ENCODE results near the gene TPK1. TPM values are rescaled to one million over a fixed set of nuclear protein-coding genes. Genes with fewer than 3 reads are reported as not detected.
"Not testable (repeated sequence)": the region's sequence is repeated elsewhere in the genome, so short reads cannot be mapped to it uniquely, and the experiment has no call there.

TPK1 gene
- polyA plus RNA-seq, 12 donors = 3.2 to 12.8 (median 3.8) TPM; not detected in 1

DNA sequence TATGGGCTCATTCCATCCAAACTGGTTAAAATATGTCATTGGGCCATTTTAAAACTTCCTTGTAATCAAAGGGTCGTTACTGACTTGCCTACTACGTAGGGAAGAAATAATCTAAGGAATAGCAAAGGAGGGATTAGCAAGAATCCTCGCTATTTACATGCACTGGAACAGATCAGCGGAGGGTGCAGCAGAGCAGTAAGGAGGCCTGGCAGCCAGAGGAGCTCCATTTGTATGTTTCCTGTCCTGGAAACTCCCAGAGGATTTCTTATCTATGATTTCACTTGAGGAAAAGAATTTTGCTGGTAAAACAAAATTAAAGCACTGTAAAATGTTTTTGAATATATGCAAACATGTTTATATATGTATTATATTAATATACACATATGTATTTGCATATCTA, 107.3 kb downstream of the TPK1 start:
- DNase-seq = no peak

- not testable (repeated sequence) for DNase-seq
These were observed 109.0 kb downstream of the TPK1 start for GRCh38 chr7:144726840-144727239.

GRCh38 chr7:144725070-144725469, 110.8 kb downstream of the TPK1 start:
- no peak for DNase-seq

GRCh38 chr7:144723301-144723700, 112.6 kb downstream of the TPK1 start:
- DNase-seq = no peak

DNA sequence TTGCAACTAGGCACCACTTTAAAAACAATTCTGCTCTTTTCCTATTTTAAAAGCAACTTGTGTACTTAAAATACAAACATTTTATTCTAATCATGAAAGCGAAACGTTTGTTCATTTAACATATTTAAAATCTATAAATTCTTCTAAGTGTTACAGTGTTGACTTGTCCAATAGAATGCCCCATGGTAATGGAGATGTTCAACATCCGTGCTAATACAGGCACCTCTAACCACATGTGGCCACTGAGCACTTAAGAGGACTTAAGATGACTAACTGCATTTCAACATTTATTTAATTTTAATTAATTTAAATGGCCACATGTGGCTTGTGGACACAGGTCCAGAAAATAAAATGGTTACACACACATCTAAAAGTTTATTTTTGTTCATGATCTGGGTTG, 115.1 kb downstream of the TPK1 start:
- DNase-seq = no peak

DNA sequence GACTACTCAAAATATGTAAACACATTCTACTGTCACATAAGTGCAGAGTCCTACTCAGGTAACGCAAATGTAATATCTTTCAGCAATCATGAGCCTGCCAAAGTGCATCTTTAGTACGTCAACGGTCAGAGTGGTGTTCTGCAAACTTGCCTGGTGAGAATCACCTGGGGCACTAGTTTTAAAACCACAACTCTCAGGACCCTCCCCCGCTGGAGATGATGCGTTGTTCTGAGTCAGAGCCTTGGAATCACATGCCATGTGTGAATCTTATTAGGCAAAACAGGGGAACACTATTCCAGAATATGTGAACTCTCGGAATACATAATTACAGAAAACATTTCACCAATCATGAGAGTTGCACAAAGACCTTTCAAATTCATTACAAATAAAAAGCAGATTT, 115.7 kb downstream of the TPK1 start:
- no peak for DNase-seq

- DNase-seq = no peak
These were observed 118.1 kb downstream of the TPK1 start for GRCh38 chr7:144717720-144718119.

DNA sequence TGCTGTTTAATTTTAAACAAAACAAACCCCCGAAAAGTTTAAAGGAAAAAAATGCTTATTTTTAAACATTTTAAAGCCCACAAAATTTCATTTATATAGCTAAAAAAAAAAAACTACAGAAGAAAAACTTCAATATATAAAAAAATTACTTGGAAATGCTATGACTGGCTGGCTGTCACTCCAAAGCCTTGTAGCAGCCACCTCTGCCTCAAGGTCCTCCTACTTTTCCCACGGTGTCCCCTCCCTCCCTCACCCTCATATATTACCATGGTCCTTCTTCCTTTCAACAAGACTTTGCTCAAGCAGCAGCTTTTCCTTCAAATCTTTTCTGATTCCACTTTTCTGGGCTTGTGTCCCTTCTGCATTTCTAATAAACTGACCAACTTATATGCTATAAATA, 122.0 kb downstream of the TPK1 start:
- no peak for DNase-seq

DNA sequence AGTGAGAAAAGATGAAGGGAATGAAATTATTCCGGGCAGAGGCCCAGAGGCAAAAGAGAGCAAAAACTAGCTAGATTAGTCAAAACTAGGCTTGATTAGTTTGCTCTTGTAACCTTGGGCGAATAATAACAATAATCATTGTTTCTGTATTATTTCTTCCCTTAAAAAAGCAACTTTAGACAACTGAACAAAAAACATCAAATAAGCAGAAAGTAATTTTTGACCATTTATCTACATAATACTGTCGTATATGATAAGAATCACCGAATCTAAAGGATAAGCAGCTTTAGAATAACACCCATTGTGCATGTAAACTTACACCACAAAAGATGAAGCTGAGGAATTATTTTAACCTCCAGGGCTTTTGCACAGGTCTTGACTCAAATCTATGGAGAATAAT, 125.1 kb downstream of the TPK1 start:
- DNase-seq = no peak

DNA sequence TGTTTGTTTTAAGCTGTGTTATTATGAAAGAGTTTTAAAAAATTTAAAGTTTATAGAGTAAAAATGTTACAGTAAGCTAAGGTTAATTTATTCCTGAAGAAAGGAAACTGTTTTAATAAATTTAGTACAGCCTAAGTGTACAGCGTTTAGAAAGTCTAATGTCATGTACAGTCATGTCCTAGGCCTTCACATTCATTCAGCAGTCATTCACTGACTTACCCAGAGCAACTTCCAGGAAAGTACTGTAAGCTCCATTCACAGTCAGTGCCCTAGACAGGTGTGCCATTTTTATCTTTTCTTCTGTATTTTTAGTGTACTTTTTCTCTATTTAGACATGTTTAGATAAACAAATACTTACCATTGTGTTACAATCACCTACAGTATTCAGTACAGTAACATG, 126.8 kb downstream of the TPK1 start:
- DNase-seq = no peak

DNA sequence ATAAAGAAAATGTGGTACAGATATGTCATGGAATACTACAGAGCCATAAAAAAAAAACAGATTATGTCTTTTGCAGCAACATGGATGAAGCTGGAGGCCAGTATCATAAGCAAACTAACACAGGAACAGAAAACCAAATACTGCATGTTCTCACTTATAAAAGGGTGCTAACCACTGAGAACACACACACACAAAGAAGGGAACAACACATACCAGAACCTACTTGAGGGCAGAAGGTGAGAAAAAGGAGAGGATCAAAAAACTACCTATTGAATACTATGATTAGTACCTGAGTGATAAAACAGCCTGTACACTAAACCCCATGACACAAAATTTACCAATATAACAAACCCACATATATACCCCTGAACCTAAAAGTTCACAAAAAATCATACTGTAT, 144.6 kb downstream of the TPK1 start:
- DNase-seq = no peak

DNA sequence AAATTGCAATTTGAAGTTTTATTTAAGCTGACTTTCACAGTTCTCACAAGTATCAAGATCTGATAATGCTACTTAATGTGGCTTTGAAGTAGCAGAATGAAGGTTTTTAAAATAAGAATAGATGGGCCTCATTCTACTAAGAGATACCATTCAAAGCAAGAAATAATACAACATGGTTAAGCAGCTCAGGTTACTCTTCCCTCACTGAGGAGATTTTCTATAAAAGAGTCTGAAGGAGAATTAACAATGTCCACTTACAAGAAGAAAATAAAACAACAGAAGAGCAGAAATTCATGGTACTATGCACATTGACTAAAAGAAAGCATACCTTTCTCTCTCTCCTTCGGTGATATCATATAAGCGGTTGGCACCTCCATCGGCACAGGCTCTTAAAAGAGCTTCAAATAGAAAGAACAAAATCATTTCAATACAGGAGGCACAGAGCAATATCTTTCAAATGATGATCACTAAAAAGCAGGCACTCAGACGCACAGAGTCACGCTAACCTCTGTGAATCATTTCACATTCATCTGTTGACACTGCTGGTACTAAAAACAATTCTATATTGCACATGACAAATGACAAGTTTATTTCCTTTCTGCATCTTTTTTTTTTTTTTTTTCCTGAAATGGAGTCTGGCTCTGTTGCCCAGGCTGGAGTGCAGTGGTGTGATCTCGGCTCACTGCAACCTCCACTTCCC, 153.1 kb downstream of the TPK1 start:
- DNase-seq = no peak

GRCh38 chr7:144676492-144676891, 159.4 kb downstream of the TPK1 start:
- no peak for DNase-seq

- no peak for DNase-seq
These were observed 161.3 kb downstream of the TPK1 start for GRCh38 chr7:144674550-144674949.

DNA sequence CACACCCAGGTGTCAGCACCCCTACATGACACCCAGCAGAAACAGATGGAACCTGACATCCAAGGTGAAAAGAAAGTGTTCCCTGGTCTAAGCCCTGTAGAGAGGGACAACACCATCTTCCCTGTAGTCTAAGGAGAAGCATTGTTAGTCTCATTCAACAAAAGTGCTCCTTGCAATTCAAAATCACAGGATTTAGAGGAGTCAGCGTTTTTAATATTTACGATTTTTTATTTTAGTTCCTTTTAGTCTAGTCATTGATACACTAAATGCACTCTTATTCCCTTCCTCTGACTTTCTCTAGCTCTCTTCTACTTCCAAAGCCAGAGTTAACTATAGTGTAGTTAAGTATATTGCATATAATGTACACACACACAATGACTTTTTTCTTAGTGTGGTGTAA, 163.0 kb downstream of the TPK1 start:
- DNase-seq = no peak

GRCh38 chr7:144671429-144671828, 164.4 kb downstream of the TPK1 start:
- no peak for DNase-seq

GRCh38 chr7:144670218-144670617, 165.6 kb downstream of the TPK1 start:
- DNase-seq = peak; percentile 15

- DNase-seq = no peak
These were observed 167.3 kb downstream of the TPK1 start for GRCh38 chr7:144668503-144668902.

DNA sequence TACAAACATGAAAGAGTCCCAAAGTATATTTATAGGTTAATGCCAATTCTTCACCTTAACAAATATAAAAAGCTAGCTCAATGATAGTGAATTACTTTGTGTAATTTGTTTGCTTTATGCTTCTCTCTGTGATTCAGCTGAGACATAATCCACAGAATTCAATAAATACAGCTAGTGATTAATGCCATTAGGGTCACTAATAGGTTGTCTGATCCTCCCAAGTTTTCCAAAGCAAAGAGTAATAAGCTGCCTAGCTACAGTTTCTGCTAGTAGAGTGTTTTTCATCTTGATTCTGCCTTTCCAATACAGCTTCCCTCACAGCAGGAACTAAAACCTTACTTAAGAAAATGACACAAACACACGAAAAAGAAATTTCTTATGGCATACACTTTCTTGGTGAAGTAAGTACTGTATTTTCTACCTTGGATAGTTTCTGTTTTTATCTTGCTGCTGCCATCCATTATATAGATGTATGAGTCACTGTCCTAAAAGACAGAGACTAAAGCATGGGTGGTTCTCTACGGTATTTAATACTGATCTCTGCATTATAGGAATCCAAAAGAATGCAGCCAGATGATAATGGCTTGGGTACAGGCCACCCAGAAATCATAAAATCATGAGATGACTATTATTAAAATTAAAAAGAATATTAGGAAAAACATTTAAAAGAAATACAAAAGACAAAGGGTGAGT, 170.0 kb downstream of the TPK1 start:
- DNase-seq = no peak

DNA sequence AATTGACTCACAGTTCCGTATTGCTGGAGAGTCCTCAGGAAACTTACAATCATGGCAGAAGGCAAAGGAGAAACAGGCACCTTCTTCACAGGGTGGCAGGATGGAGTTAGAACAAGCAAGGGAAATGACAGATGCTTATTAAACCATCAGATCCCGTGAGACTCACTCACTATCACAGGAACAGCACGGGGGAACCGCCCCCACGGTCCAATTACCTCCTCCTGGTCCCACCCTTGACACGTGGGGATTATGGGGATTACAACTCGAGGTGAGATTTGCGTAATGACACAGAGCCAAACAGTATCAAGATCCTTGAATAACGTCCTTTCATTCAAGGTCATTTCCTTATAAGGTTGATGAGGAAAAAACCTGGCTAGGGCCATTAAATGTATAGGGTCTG, 176.6 kb downstream of the TPK1 start:
- no peak for DNase-seq

DNA sequence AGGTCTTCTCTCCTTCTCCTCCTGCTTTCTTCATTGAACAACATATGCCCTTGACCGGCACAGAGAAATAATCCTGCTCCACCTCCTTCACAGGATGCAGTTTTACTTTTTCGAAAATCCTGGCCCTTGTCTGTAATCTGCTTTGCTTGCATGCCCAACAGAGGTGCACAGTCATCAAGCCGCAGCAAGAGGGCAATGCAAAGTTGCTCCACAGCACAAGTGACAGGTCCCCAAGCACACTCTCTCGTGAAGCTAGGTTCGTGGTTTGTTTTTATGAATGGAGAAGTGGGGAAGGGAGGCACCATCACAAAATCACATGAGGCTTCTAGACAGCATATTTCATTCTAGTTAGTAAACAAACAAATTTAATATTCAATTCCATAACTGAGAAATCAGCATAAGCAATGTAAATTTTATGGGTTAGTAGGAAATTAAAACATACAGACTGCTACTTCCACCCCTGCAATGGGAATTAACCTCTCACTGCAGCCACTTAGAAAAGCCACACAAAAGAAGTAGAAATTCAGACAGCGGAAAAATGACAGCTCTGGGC, 178.8 kb downstream of the TPK1 start:
- no peak for DNase-seq

DNA sequence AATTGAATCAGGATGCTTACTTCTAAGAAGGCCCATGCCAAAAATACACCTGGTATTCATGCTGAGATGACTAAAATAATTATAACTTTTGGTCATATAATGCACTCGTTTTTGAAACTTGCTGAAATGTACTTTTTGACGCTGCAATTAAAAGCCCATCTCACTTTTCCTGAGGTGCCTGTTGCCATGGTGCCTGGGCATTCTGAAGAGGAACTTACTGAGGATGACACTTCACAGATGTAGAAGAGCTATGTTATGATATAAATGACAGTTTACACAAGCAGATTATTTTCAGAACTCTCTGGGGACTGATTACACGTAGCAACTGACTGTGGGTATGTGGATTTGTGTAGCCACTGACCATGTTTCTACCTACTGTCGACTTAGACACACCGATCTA, 182.4 kb downstream of the TPK1 start:
- no peak for DNase-seq

DNA sequence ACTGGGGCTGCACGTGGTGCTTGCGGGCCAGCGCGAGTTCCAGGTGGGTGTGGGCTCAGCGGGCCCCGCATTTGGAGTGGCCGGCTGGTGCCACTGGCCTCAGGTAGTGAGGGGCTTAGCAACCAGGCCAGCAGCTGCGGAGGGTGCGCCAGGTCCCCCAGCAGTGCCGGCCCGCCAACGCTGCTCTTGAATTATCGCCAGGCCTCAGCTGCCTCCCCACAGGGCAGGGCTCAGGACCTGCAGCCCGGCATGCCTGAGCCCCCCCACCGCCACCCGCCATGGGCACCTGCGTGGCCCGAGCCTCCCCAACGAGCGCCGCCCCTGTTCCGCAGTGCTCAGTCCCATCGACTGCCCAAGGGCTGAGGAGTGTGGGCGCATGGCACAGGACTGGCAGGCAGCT, 185.4 kb downstream of the TPK1 start:
- no peak for DNase-seq

GRCh38 chr7:144649120-144649519, 186.7 kb downstream of the TPK1 start:
- no peak for DNase-seq

Data from muscle of arm (tissue), 12 donors.